ENCODE measurements around the gene COL10A1. TPM values are rescaled to one million over a fixed set of nuclear protein-coding genes. Genes with fewer than 3 reads are reported as not detected.

The COL10A1 gene
- total and polyA plus RNA-seq, 10 of the 15 experiments (the other 5 are each of a cell fraction or from before 2014, with no cell fraction given) = 0.02 to 0.33 (median 0.06) TPM; not detected in 5

DNA sequence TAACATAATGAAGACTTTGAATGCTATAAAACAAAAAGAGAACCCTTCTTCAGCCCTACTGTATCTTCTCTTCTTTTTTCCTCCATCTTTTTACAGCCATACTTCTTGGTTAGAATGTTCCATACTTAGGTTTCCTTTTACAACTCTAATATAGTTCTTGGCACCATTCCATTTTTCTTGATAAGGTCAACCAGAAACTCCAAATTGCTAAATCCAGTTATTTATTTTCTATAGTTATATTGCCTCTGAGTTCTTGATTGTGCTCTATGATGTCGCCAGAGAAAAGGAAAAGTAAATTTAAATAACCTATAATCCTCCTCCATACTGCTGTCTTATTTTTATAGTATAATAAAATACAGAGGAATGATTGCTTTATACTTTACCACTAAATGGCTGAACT, 26.7 kb upstream of the COL10A1 start:
- H3K4me3 ChIP-seq = no peak overlapping the region
- H3K9me3 ChIP-seq (replicated peaks; ENCODE audit: control insufficient read depth, insufficient read depth, low read length) = no peaks in the 10 kb centered on the region
- H3K4me1 ChIP-seq (ENCODE audit: control insufficient read depth, insufficient read depth, low read length) = no peaks in the 10 kb centered on the region
- no TSS peak for BruUV-seq (replicated peaks)
- ChIA-PET SMC1A (ENCODE audit: uncharacterized antibody, unreplicated experiment) (interaction anchor here (1.4 kb wide), 1 partner anchor 20 kb away, joined by 3 read pairs; no protein-coding TSS in a partner anchor), RAD21 (ENCODE audit: unreplicated experiment) (no interaction called here), POLR2A (no interaction called here), CTCF (interaction anchor here (1.9 kb wide), 1 partner anchor 35 kb away, joined by 3 read pairs; no protein-coding TSS in a partner anchor)
- intact Hi-C loops (cut with micrococcal nuclease; ENCODE audit: unreplicated experiment) = no loop called here
- no peaks in the 10 kb centered on the region for H4K20me1 ChIP-seq (ENCODE audit: control insufficient read depth, insufficient read depth)
- no peak overlapping the region for H2AFZ ChIP-seq (ENCODE audit: control insufficient read depth, low read depth, low read length)
- no peaks in the 10 kb centered on the region for H3K79me2 ChIP-seq (ENCODE audit: control insufficient read depth, insufficient read depth, low read length)
- H3K27me3 ChIP-seq (replicated peaks in 1 of 2; ENCODE audit: control insufficient read depth in 2 of 2, insufficient read depth in 2 of 2, low read length in 1 of 2) = no peaks in the 10 kb centered on the region
- ATAC-seq (no peak), FAIRE-seq (no peak), DNase-seq (ENCODE audit: low read depth, low spot score) (no peak)
- no peak overlapping the region for H3K27ac ChIP-seq (ENCODE audit: control insufficient read depth, insufficient read depth)
- H3K4me2 ChIP-seq (ENCODE audit: control insufficient read depth, insufficient read depth) = no peak overlapping the region
- no peaks in the 10 kb centered on the region for H3K36me3 ChIP-seq (ENCODE audit: control insufficient read depth in 2 of 2, insufficient read depth in 2 of 2, low read length in 1 of 2)
- WGBS (ENCODE audit: insufficient coverage, insufficient replicate concordance, low lambda C conversion rate, missing lambda C conversion rate) = 100% methylated on average over 1 of the region's 1 CpG
- in situ Hi-C loops (cut with MboI) = no loop called here
- no peak overlapping the region for H3K9ac ChIP-seq (ENCODE audit: control insufficient read depth, insufficient read depth, low read length)
- TF ChIP-seq, protein P1, sequence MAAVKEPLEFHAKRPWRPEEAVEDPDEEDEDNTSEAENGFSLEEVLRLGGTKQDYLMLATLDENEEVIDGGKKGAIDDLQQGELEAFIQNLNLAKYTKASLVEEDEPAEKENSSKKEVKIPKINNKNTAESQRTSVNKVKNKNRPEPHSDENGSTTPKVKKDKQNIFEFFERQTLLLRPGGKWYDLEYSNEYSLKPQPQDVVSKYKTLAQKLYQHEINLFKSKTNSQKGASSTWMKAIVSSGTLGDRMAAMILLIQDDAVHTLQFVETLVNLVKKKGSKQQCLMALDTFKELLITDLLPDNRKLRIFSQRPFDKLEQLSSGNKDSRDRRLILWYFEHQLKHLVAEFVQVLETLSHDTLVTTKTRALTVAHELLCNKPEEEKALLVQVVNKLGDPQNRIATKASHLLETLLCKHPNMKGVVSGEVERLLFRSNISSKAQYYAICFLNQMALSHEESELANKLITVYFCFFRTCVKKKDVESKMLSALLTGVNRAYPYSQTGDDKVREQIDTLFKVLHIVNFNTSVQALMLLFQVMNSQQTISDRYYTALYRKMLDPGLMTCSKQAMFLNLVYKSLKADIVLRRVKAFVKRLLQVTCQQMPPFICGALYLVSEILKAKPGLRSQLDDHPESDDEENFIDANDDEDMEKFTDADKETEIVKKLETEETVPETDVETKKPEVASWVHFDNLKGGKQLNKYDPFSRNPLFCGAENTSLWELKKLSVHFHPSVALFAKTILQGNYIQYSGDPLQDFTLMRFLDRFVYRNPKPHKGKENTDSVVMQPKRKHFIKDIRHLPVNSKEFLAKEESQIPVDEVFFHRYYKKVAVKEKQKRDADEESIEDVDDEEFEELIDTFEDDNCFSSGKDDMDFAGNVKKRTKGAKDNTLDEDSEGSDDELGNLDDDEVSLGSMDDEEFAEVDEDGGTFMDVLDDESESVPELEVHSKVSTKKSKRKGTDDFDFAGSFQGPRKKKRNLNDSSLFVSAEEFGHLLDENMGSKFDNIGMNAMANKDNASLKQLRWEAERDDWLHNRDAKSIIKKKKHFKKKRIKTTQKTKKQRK (IDR thresholded peaks at IDR 0.05; ENCODE audit: low read depth, low read length) = no peak
- TF ChIP-seq GABPA (IDR thresholded peaks at IDR 0.05; ENCODE audit: low read depth) (no peak), CREM (IDR thresholded peaks at IDR 0.05; ENCODE audit: low read depth) (no peak), POLR2AphosphoS2 (IDR thresholded peaks at IDR 0.05; ENCODE audit: low read depth, low read length) (no peak), NRF1 (conservative IDR thresholded peaks at IDR 0.05; ENCODE audit: low read depth, low read length) (no peak), ZNF384 (IDR thresholded peaks at IDR 0.05; ENCODE audit: borderline replicate concordance, low read depth, low read length) (no peak), KDM1A (IDR thresholded peaks at IDR 0.05; ENCODE audit: borderline replicate concordance) (no peak)
- TF ChIP-seq, protein P2, sequence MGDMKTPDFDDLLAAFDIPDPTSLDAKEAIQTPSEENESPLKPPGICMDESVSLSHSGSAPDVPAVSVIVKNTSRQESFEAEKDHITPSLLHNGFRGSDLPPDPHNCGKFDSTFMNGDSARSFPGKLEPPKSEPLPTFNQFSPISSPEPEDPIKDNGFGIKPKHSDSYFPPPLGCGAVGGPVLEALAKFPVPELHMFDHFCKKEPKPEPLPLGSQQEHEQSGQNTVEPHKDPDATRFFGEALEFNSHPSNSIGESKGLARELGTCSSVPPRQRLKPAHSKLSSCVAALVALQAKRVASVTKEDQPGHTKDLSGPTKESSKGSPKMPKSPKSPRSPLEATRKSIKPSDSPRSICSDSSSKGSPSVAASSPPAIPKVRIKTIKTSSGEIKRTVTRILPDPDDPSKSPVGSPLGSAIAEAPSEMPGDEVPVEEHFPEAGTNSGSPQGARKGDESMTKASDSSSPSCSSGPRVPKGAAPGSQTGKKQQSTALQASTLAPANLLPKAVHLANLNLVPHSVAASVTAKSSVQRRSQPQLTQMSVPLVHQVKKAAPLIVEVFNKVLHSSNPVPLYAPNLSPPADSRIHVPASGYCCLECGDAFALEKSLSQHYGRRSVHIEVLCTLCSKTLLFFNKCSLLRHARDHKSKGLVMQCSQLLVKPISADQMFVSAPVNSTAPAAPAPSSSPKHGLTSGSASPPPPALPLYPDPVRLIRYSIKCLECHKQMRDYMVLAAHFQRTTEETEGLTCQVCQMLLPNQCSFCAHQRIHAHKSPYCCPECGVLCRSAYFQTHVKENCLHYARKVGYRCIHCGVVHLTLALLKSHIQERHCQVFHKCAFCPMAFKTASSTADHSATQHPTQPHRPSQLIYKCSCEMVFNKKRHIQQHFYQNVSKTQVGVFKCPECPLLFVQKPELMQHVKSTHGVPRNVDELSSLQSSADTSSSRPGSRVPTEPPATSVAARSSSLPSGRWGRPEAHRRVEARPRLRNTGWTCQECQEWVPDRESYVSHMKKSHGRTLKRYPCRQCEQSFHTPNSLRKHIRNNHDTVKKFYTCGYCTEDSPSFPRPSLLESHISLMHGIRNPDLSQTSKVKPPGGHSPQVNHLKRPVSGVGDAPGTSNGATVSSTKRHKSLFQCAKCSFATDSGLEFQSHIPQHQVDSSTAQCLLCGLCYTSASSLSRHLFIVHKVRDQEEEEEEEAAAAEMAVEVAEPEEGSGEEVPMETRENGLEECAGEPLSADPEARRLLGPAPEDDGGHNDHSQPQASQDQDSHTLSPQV (IDR thresholded peaks at IDR 0.05) = no peak
- TF ChIP-seq, protein P3, sequence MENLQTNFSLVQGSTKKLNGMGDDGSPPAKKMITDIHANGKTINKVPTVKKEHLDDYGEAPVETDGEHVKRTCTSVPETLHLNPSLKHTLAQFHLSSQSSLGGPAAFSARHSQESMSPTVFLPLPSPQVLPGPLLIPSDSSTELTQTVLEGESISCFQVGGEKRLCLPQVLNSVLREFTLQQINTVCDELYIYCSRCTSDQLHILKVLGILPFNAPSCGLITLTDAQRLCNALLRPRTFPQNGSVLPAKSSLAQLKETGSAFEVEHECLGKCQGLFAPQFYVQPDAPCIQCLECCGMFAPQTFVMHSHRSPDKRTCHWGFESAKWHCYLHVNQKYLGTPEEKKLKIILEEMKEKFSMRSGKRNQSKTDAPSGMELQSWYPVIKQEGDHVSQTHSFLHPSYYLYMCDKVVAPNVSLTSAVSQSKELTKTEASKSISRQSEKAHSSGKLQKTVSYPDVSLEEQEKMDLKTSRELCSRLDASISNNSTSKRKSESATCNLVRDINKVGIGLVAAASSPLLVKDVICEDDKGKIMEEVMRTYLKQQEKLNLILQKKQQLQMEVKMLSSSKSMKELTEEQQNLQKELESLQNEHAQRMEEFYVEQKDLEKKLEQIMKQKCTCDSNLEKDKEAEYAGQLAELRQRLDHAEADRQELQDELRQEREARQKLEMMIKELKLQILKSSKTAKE (IDR thresholded peaks at IDR 0.05; ENCODE audit: low read depth, poor library complexity, severe bottlenecking) = no peak
- TF ChIP-seq, protein P4, sequence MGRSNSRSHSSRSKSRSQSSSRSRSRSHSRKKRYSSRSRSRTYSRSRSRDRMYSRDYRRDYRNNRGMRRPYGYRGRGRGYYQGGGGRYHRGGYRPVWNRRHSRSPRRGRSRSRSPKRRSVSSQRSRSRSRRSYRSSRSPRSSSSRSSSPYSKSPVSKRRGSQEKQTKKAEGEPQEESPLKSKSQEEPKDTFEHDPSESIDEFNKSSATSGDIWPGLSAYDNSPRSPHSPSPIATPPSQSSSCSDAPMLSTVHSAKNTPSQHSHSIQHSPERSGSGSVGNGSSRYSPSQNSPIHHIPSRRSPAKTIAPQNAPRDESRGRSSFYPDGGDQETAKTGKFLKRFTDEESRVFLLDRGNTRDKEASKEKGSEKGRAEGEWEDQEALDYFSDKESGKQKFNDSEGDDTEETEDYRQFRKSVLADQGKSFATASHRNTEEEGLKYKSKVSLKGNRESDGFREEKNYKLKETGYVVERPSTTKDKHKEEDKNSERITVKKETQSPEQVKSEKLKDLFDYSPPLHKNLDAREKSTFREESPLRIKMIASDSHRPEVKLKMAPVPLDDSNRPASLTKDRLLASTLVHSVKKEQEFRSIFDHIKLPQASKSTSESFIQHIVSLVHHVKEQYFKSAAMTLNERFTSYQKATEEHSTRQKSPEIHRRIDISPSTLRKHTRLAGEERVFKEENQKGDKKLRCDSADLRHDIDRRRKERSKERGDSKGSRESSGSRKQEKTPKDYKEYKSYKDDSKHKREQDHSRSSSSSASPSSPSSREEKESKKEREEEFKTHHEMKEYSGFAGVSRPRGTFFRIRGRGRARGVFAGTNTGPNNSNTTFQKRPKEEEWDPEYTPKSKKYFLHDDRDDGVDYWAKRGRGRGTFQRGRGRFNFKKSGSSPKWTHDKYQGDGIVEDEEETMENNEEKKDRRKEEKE (IDR thresholded peaks at IDR 0.05) = no peak
